LNCAP (cell line): Measurements from ENCODE around the gene GOLGA1.
A peak's percentile ranks its signal among the peaks of the same experiment; 100 is the strongest.

ENCODE experiments used
- TF ChIP-seq, protein P1 (sequence below): fragments of 450-650 bp; IDR thresholded peaks from 2 replicates; pipeline ENCODE4 v1.5.1; 2017; ENCODE audit warnings: mild to moderate bottlenecking

GOLGA1 gene

DNA sequence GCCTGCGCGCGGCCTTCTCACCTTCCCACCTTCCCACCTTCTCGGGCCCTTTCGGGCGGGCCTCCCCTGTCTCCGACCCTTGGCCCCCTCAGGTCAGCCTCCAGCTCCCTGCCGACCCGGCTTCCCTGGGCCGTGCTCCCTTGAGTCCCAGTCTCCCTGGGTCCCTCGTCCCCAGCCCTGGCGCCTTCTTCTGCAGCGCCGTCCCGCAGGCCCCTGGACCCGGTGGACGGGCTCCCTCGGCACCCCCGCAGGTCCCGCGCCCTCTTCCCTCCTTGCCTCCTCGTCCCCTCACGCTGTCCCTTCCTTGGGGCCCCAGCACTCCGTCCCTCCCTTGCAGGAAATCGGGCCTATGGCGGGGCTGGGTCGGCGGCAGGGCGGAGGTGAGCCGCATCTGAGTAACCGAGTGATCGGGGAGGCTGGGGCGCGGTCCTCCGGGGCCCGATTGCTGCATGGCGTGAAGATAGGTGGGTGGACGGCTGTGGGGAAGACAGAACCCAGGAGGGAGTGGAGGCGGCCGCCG lies 71.4 kb downstream of the GOLGA1 start:
- TF ChIP-seq, protein P1, sequence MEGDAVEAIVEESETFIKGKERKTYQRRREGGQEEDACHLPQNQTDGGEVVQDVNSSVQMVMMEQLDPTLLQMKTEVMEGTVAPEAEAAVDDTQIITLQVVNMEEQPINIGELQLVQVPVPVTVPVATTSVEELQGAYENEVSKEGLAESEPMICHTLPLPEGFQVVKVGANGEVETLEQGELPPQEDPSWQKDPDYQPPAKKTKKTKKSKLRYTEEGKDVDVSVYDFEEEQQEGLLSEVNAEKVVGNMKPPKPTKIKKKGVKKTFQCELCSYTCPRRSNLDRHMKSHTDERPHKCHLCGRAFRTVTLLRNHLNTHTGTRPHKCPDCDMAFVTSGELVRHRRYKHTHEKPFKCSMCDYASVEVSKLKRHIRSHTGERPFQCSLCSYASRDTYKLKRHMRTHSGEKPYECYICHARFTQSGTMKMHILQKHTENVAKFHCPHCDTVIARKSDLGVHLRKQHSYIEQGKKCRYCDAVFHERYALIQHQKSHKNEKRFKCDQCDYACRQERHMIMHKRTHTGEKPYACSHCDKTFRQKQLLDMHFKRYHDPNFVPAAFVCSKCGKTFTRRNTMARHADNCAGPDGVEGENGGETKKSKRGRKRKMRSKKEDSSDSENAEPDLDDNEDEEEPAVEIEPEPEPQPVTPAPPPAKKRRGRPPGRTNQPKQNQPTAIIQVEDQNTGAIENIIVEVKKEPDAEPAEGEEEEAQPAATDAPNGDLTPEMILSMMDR = no peak

DNA sequence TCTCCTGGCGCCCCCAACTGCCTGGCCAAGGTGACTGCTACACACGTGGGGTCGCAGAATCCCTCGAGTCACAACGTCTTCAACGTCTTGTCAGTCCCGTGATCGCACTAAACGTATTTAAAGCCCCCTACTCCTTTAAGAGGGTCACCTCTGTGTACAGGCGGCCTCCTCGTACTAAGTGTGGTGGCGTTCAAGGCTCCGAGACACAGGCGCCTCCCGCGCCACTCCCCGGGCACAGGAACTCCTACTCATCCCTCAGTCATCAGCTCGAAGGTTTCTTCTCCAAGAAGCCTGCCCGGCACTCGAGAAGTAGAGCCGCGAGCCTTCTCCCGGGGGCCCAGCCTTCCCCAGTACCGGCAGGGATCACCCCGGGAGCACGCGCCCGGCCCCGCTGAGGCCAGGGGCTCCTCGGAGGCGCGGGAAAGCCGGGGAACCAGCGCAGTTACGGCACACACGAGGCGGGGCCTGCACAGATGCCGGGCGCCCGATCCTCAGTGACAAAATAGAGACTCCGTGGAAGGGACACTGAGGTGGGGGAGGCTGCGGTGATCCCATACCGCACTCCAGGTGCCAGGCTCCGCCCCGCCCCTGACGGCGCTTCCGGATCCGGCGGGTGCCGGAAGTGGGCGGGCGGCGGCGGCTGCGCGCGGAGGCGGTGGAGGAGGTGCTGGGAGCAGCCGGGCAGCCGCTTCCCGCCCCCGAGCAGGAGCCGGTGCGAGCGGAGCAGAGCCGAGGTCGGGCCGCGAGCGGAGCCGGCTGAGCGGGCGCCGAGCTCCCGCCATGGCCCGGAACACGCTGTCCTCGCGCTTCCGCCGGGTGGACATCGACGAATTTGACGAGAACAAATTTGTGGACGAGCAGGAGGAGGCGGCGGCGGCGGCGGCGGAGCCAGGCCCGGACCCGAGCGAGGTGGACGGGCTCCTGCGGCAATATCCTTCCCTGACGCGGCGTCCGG lies 72.1 kb downstream of the GOLGA1 start:
- TF ChIP-seq, protein P1 = peak; percentile 42; the same call in 1 of the 2 replicates

DNA sequence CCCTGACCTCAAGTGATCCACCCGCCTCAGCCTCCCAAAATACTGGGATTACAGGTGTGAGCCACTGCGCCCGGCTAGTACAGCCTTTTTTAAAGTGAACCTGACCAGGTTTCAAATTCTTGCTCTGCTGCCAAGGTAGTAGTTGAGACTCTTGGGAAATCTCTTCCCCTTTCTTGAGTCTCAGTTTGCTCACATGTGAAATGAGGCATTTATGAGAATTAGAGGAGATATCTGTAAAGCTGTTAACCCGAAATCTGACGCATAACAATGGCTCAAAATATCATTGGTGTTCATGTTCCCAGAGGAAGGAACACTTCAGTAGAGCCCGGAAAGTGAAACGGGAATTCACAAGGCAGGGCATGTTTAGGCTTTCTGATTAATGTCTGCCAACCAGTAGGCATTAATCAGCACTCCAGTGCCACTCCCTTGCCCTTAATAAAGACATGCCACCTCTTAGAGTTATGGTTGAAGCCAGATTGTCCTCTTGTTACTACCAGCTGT lies 77.5 kb downstream of the GOLGA1 start:
- TF ChIP-seq, protein P1 = no peak

DNA sequence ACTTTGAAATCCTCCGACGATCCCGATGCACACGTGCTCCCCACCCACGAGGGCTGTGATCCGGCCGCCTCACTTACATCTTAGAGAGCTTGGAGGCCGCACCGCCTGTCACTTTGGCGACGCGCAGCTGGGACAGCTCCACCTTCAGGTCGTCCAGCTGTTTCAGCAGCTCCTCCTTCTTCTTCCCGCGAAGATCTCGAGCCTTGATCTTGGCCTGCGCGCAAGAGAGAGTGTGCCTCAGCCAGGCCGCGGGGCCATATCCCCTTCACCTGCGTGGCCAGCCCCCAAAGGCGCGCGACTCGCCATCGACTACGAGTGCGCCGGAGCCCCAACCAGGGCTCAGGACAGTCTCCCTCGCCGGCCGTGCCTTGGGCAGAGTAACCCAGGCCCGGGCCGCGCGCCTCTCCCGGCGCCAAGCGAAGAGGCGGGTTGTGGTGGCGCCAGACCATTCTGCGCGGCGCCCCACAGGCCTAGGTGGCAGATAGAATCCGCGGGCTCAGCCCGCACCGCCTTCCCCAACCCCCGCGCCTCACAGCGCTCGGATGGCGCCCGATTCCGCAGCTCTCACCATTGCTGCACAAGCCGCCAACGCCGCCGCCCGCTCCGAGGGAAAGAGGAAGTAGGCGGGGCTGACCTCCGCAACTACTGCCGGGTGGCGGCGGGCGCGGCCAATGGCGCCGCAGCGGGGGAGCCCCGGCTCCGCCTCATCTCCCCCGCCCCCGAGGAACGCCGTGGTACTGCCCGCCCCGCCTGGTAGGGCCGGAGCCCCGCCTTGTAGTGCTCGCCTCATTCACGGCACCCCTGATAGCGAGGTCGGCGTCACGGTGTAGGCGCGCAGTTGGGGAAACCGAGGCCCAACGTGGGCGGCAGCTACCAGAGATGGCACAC lies 79.3 kb downstream of the GOLGA1 start, which contains the start of the genes ARPC5L and RPL35:
Gene ARPC5L, plus strand, starts transcription at position 789 of the 888 bp plus-strand sequence. CDS start 7,161 bp downstream, outside the sequence.
Gene RPL35, minus strand, starts transcription at position 616 of the 888 bp plus-strand sequence. Its CDS starts 45 bp downstream, at position 571.
- TF ChIP-seq, protein P1 = peak; percentile 41; the same call in 1 of the 2 replicates

DNA sequence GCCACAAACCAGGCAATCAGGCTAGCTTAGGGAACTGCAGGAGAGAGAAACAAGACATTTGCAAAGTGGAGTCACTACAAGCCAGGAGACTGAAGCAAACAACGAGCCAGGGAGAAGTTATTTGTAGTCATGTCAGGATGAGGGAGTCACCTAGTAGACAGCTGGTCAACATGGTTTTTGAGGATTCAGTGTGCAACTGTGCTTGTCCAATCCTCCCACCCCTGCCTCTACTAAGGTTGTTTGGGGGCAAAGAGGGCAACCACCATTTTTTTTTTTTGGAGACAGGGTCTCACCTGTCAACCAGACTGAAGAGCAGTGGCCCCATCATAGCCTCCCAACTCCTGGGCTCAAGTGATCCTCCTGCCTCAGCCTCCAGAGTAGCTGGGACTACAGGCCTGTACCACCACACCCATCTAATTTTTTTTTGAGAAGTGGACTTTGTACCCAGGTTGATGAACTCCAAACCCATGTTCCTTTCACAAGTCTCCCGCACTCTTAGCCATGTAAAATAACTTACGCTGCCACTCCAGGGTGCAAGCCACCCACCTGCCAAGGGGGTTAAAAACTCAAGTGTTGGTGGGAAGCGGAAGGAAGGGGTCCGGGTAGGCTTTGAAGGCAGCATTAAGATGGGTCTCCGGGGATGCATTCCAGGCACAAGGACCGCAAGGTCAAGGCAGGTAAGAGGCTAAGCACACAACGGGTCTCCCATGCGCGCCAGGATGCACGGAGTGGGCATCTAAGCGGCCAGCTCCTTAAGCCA lies 80.1 kb downstream of the GOLGA1 start:
- TF ChIP-seq, protein P1 = no peak

DNA sequence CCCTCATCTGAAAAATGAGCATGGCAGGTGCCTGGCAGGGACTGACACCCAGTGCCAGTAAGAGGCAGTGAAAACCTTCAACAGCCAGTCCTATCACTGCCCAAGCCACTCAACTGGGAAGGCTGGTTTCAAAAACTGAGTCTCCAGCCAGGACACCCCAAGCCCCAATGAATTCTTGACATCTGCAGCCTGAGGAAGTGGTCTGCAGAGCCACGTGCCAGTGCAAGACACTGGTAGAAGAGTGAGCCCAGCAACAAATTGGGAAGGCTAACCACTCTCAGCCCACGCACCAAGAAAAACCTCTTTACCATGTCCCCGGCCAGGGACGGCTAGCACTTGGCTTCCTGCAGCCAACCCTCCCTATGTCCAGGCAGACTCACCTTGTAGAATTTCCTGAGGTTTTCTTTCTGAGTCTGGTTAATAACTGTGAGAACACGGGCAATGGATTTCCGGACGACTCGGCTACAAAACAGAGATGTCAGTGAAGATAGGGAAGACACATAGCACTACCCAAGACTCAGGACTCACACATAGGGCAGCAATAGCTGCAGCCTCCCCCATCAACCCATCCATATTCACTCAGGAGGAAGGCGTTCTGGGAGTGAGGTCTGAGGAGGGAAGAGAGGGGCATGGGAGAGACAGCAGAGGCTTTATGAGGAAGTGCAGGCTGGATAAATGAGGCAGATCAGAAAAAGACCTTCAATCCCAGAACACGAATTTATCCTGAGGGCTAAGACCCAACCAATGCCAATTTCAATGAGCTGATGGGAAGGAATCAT lies 80.9 kb downstream of the GOLGA1 start:
- TF ChIP-seq, protein P1 = no peak
